ENCODE measurements around the gene ATR.

The ATR gene

DNA sequence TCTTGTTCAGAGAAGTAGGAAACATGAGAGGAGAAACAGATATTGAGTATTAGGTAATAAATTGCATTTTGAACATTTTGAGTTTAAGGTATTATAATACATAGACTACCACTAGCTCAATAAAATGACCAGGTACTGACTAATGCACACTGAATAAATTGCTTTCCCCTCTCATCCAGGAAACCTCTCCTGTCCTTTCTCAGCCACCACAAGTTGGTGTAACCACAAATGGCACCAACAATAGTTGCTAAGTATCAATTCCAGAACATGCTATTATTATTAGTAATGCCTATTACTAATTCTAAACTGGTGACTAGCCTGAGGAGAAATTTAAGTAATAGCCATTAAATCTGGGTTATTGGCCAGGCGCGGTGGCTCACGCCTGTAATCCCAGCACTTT, 83.4 kb downstream of the ATR start (continued):
- TF ChIP-seq ZNF426 (tag by site-specific recombination; IDR thresholded peaks at IDR 0.05) (no peak), KLF7 (tag by site-specific recombination; IDR thresholded peaks at IDR 0.05; ENCODE audit: borderline replicate concordance) (no peak)
- TF ChIP-seq, protein P1, sequence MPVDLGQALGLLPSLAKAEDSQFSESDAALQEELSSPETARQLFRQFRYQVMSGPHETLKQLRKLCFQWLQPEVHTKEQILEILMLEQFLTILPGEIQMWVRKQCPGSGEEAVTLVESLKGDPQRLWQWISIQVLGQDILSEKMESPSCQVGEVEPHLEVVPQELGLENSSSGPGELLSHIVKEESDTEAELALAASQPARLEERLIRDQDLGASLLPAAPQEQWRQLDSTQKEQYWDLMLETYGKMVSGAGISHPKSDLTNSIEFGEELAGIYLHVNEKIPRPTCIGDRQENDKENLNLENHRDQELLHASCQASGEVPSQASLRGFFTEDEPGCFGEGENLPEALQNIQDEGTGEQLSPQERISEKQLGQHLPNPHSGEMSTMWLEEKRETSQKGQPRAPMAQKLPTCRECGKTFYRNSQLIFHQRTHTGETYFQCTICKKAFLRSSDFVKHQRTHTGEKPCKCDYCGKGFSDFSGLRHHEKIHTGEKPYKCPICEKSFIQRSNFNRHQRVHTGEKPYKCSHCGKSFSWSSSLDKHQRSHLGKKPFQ (tag by site-specific recombination; IDR thresholded peaks at IDR 0.05), result no peak
- TF ChIP-seq, protein P2, sequence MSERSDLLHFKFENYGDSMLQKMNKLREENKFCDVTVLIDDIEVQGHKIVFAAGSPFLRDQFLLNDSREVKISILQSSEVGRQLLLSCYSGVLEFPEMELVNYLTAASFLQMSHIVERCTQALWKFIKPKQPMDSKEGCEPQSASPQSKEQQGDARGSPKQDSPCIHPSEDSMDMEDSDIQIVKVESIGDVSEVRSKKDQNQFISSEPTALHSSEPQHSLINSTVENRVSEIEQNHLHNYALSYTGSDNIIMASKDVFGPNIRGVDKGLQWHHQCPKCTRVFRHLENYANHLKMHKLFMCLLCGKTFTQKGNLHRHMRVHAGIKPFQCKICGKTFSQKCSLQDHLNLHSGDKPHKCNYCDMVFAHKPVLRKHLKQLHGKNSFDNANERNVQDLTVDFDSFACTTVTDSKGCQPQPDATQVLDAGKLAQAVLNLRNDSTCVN (tag by site-specific recombination; optimal IDR thresholded peaks at IDR 0.05), result no peak
- TF ChIP-seq, protein P3, sequence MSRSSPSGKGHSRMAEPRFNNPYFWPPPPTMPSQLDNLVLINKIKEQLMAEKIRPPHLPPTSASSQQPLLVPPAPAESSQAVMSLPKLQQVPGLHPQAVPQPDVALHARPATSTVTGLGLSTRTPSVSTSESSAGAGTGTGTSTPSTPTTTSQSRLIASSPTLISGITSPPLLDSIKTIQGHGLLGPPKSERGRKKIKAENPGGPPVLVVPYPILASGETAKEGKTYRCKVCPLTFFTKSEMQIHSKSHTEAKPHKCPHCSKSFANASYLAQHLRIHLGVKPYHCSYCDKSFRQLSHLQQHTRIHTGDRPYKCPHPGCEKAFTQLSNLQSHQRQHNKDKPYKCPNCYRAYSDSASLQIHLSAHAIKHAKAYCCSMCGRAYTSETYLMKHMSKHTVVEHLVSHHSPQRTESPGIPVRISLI (tag by site-specific recombination; IDR thresholded peaks at IDR 0.05), result no peak
- TF ChIP-seq, protein P4, sequence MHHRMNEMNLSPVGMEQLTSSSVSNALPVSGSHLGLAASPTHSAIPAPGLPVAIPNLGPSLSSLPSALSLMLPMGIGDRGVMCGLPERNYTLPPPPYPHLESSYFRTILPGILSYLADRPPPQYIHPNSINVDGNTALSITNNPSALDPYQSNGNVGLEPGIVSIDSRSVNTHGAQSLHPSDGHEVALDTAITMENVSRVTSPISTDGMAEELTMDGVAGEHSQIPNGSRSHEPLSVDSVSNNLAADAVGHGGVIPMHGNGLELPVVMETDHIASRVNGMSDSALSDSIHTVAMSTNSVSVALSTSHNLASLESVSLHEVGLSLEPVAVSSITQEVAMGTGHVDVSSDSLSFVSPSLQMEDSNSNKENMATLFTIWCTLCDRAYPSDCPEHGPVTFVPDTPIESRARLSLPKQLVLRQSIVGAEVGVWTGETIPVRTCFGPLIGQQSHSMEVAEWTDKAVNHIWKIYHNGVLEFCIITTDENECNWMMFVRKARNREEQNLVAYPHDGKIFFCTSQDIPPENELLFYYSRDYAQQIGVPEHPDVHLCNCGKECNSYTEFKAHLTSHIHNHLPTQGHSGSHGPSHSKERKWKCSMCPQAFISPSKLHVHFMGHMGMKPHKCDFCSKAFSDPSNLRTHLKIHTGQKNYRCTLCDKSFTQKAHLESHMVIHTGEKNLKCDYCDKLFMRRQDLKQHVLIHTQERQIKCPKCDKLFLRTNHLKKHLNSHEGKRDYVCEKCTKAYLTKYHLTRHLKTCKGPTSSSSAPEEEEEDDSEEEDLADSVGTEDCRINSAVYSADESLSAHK (tag by site-specific recombination; IDR thresholded peaks at IDR 0.05), result no peak

DNA sequence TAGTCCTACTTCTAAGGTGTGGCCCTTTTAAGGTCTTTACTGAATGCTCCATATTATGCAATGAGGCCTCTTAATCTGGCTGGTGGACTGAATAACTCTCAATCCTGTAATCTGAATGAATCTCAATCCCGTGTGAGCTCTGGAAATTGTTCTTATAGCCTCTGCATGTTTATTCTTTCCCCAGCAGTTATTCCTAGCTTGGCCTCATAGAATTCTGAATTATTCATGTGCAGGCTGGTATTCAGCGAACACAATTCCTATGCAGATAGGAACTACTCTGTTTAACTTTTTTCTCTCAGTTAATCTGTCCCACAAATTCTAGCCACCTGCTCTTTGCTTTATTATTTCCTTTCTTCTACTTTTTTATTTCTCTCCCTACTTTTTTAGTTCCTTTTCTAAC, 86.3 kb downstream of the ATR start:
- H3K4me3 ChIP-seq (ENCODE audit: low read depth, low read length), result no peak overlapping the region
- ChIA-PET POLR2A (no interaction called here), CTCF (interaction anchor here (0.7 kb wide), 2 partner anchors 20 to 355 kb away, joined by 4 to 5 read pairs; no protein-coding TSS in a partner anchor)
- H3K9me3 ChIP-seq (ENCODE audit: control insufficient read depth, insufficient read depth, low read depth, low read length), result no peaks in the 10 kb centered on the region
- peaks cover 0 to 67% of the 10 kb centered on the region in 2 experiments for H3K36me3 ChIP-seq (ENCODE audit: control insufficient read depth in 2 of 2, insufficient read depth in 1 of 2, low read length in 2 of 2)
- no peak overlapping the region for H3K27ac ChIP-seq (ENCODE audit: extremely low read depth, low read depth, low read length)
- H3K4me1 ChIP-seq (ENCODE audit: control insufficient read depth, insufficient read depth, low read length), result no peaks in the 10 kb centered on the region
- no peak for TF ChIP-seq ZNF707 (tag by site-specific recombination; IDR thresholded peaks at IDR 0.05)
- no peak for TF ChIP-seq ZNF501 (tag by site-specific recombination; IDR thresholded peaks at IDR 0.05)
- no peak for TF ChIP-seq ZSCAN23 (tag by site-specific recombination; IDR thresholded peaks at IDR 0.05)
- TF ChIP-seq HOXC10 (CRISPR knock-in tag; IDR thresholded peaks at IDR 0.05), result no peak
- no peak for TF ChIP-seq ZNF394 (tag by site-specific recombination; IDR thresholded peaks at IDR 0.05; ENCODE audit: borderline replicate concordance)
- TF ChIP-seq ZNF174 (tag by site-specific recombination; IDR thresholded peaks at IDR 0.05), result no peak
- no peak for TF ChIP-seq ZNF404 (tag by site-specific recombination; IDR thresholded peaks at IDR 0.05)
- TF ChIP-seq ZNF175 (tag by site-specific recombination; IDR thresholded peaks at IDR 0.05), result no peak
- TF ChIP-seq, protein P5, sequence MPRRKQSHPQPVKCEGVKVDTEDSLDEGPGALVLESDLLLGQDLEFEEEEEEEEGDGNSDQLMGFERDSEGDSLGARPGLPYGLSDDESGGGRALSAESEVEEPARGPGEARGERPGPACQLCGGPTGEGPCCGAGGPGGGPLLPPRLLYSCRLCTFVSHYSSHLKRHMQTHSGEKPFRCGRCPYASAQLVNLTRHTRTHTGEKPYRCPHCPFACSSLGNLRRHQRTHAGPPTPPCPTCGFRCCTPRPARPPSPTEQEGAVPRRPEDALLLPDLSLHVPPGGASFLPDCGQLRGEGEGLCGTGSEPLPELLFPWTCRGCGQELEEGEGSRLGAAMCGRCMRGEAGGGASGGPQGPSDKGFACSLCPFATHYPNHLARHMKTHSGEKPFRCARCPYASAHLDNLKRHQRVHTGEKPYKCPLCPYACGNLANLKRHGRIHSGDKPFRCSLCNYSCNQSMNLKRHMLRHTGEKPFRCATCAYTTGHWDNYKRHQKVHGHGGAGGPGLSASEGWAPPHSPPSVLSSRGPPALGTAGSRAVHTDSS (tag by site-specific recombination; IDR thresholded peaks at IDR 0.05), result no peak
- TF ChIP-seq, protein P6, sequence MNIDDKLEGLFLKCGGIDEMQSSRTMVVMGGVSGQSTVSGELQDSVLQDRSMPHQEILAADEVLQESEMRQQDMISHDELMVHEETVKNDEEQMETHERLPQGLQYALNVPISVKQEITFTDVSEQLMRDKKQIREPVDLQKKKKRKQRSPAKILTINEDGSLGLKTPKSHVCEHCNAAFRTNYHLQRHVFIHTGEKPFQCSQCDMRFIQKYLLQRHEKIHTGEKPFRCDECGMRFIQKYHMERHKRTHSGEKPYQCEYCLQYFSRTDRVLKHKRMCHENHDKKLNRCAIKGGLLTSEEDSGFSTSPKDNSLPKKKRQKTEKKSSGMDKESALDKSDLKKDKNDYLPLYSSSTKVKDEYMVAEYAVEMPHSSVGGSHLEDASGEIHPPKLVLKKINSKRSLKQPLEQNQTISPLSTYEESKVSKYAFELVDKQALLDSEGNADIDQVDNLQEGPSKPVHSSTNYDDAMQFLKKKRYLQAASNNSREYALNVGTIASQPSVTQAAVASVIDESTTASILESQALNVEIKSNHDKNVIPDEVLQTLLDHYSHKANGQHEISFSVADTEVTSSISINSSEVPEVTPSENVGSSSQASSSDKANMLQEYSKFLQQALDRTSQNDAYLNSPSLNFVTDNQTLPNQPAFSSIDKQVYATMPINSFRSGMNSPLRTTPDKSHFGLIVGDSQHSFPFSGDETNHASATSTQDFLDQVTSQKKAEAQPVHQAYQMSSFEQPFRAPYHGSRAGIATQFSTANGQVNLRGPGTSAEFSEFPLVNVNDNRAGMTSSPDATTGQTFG (tag by site-specific recombination; IDR thresholded peaks at IDR 0.05; ENCODE audit: borderline replicate concordance), result no peak
- TF ChIP-seq, protein P7, sequence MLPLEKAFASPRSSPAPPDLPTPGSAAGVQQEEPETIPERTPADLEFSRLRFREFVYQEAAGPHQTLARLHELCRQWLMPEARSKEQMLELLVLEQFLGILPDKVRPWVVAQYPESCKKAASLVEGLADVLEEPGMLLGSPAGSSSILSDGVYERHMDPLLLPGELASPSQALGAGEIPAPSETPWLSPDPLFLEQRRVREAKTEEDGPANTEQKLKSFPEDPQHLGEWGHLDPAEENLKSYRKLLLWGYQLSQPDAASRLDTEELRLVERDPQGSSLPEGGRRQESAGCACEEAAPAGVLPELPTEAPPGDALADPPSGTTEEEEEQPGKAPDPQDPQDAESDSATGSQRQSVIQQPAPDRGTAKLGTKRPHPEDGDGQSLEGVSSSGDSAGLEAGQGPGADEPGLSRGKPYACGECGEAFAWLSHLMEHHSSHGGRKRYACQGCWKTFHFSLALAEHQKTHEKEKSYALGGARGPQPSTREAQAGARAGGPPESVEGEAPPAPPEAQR (tag by site-specific recombination; IDR thresholded peaks at IDR 0.05), result no peak
- TF ChIP-seq ZNF629 (tag by site-specific recombination; IDR thresholded peaks at IDR 0.05), result no peak
- no peak for TF ChIP-seq ZNF530 (tag by site-specific recombination; IDR thresholded peaks at IDR 0.05; ENCODE audit: low read depth)
- TF ChIP-seq, protein P8, sequence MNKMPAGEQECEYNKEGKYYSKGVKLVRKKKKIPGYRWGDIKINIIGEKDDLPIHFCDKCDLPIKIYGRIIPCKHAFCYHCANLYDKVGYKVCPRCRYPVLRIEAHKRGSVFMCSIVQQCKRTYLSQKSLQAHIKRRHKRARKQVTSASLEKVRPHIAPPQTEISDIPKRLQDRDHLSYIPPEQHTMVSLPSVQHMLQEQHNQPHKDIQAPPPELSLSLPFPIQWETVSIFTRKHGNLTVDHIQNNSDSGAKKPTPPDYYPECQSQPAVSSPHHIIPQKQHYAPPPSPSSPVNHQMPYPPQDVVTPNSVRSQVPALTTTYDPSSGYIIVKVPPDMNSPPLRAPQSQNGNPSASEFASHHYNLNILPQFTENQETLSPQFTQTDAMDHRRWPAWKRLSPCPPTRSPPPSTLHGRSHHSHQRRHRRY (tag by site-specific recombination; IDR thresholded peaks at IDR 0.05), result no peak

Measured in HEK293 (cell line).